Kidney (tissue), 14 donors: ENCODE data around the gene DAZAP1. TPM values are rescaled to one million over a fixed set of nuclear protein-coding genes. Genes with fewer than 3 reads are reported as not detected.

Source experiments
- DNase-seq, 5 donors: peaks; one replicate each; pipeline ENCODE4 v3.0.0-alpha.2; 2013 to 2020
- FAIRE-seq: peaks from 2 replicates; lab custom pipeline; 2012; peaks lifted over from hg19 to GRCh38; lab: Jason Lieb, UNC
- H3K27ac ChIP-seq, 2 donors: one replicate each; pipeline ENCODE4 v1.7.0; 2013; ENCODE audit warnings: low read depth in 2 of 2, low read length in 2 of 2, inconsistent platforms in 1 of 2
- H3K27me3 ChIP-seq: one replicate; pipeline ENCODE4 v1.7.1; 2013; ENCODE audit warnings: low read length, inconsistent platforms; ENCODE audit not compliant: control insufficient read depth, insufficient read depth
- H3K36me3 ChIP-seq, 3 donors: one replicate each; pipeline versions ENCODE4 v1.7.0 to v1.7.1; 2013; ENCODE audit warnings: low read length in 3 of 3, control low read depth in 1 of 3, inconsistent platforms in 1 of 3; ENCODE audit not compliant: insufficient read depth in 3 of 3, control insufficient read depth in 2 of 3
- H3K4me1 ChIP-seq, 3 donors: one replicate each; pipeline versions ENCODE4 v1.7.0 to v1.7.1; 2013; ENCODE audit warnings: low read length in 3 of 3, inconsistent platforms in 1 of 3, low read depth in 1 of 3; ENCODE audit not compliant: control insufficient read depth in 2 of 3, insufficient read depth in 2 of 3
- H3K4me3 ChIP-seq, 3 donors: one replicate each; pipeline versions ENCODE4 v1.7.0 to v1.8.1; 2013; ENCODE audit warnings: low read length in 3 of 3, control low read depth in 1 of 3, inconsistent platforms in 1 of 3
- H3K9ac ChIP-seq, 3 donors: one replicate each; pipeline versions ENCODE4 v1.7.0 to v1.7.1; 2013; ENCODE audit warnings: low read length in 3 of 3, control low read depth in 1 of 3, inconsistent platforms in 1 of 3
- H3K9me3 ChIP-seq, 3 donors: one replicate each; pipeline versions ENCODE4 v1.7.0 to v1.7.1; 2013; ENCODE audit warnings: low read length in 3 of 3, control low read depth in 1 of 3, inconsistent platforms in 1 of 3; ENCODE audit not compliant: control insufficient read depth in 2 of 3, insufficient read depth in 1 of 3
- CTCF ChIP-seq: IDR thresholded peaks from 3 replicates; pipeline ENCODE4 v1.5.1; 2012; ENCODE audit warnings: mild to moderate bottlenecking, moderate library complexity, borderline replicate concordance; ENCODE audit not compliant: insufficient read depth; ENCODE audit errors: extremely low read depth
- intact Hi-C: fragments of 100-400 bp; cut with DNase I; formaldehyde crosslinking; loops from one replicate; pipeline ENCODE4 v1.11.1; 2022
- polyA plus RNA-seq: library from polyadenylated mRNA; stranded (reverse); fragments of 350-450 nt; fragmentation: Illumina TruSeq; extraction: RNeasy Lipid Tissue Mini Kit (QIAGEN cat#74804); gene quantifications from one replicate; pipeline ENCODE4 v1.2.3, GENCODE V29; 2014; ENCODE audit warnings: low read depth, low replicate concordance; ENCODE audit not compliant: insufficient read depth
- total RNA-seq: library from RNA; stranded (reverse); fragmentation: NEBNext Ultra II Directional; extraction: Animal tissue kit (Norgen Biotek cat#: 25700); gene quantifications from one replicate; pipeline ENCODE4 v1.2.1, GENCODE V29; 2021
- donor health status: control.
- donor health status: control.
- donor health status: control.
- donor health status: control.
- donor health status: control.
- donor health status: DM: yes; HTN: yes; CAD: no.
- donor health status: Normal renal cell carcinoma (clear cell type).

Gene DAZAP1
- total and polyA plus RNA-seq, 2 donors from 2014 or later: 47.7 to 98.5 TPM

GRCh38 chr19:1390890-1391423, 16.4 kb upstream of the DAZAP1 start:
- Histone ChIP-seq H3K36me3 (peaks cover 4 to 27% (median 18%) of the 10 kb centered on the region in 3 donors), H3K9me3 (no peaks in the 10 kb centered on the region), H3K4me1 (no peaks in the 10 kb centered on the region), H3K27me3 (no peaks in the 10 kb centered on the region), H3K9ac (no peak overlapping the region), H3K4me3 (no peak overlapping the region), H3K27ac (no peak overlapping the region)
- peak in 1 of 5 donors; percentile 73 for DNase-seq
- TF ChIP-seq CTCF: no peak
- intact Hi-C loops: no loop called here
- FAIRE-seq: no peak

- no peak for TF ChIP-seq CTCF
- Histone ChIP-seq H3K4me3 (no peak overlapping the region), H3K4me1 (no peaks in the 10 kb centered on the region)
Measured at GRCh38 chr19:1392407-1392806, 15.0 kb upstream of the DAZAP1 start.

GRCh38 chr19:1392939-1393530, 14.4 kb upstream of the DAZAP1 start:
- H3K27ac ChIP-seq: no peak overlapping the region
- H3K4me1 ChIP-seq: no peaks in the 10 kb centered on the region
- peaks cover 4 to 27% (median 18%) of the 10 kb centered on the region in 3 donors for H3K36me3 ChIP-seq
- no peak overlapping the region for H3K9ac ChIP-seq
- FAIRE-seq (no peak), DNase-seq (peak in 1 of 5 donors; percentile 71)
- intact Hi-C loops: no loop called here
- no peaks in the 10 kb centered on the region for H3K9me3 ChIP-seq
- no peak overlapping the region for H3K4me3 ChIP-seq
- no peaks in the 10 kb centered on the region for H3K27me3 ChIP-seq
- TF ChIP-seq CTCF: no peak

More at GRCh38 chr19:1392407-1392806, 15.0 kb upstream of the DAZAP1 start:
- Histone ChIP-seq H3K27ac (no peak overlapping the region), H3K27me3 (no peaks in the 10 kb centered on the region), H3K36me3 (peaks cover 4 to 27% (median 18%) of the 10 kb centered on the region in 3 donors), H3K9me3 (no peaks in the 10 kb centered on the region), H3K9ac (no peak overlapping the region)
- intact Hi-C loops: no loop called here
- FAIRE-seq: no peak
- no peak for DNase-seq
